NCI-H1694 treated with DMSO at 0.1 percent for 48 hours (cell line): ENCODE results near the gene ZNF74.
"Not testable (repeated sequence)": the region's sequence is repeated elsewhere in the genome, so short reads cannot be mapped to it uniquely, and the experiment has no call there.

ENCODE experiments used
- DNase-seq: peaks from one replicate; lab custom pipeline; 2025; lab: John Stamatoyannopoulos, UW

Gene ZNF74

GRCh38 chr22:20446383-20446970 lies 52.5 kb downstream of the ZNF74 start:
- no peak for DNase-seq

DNA sequence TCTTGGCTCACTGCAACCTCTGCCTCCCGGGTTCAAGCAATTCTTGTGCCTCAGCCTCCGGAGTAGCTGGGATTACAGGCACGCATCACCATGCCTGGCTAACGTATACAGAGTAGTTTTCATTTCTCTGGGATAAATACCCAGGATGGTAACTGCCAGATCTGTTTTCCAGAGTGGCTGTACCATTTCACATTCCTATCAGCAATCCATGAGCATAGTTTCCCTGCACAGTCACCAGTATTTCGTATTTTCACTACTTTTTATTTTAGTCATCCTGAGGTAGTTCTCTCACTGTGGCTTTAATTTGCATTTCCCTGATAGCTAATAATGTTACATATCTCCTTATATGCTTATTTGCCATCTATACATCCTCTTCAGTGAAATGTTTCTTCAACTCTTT lies 54.7 kb downstream of the ZNF74 start:
- DNase-seq, result no peak

DNA sequence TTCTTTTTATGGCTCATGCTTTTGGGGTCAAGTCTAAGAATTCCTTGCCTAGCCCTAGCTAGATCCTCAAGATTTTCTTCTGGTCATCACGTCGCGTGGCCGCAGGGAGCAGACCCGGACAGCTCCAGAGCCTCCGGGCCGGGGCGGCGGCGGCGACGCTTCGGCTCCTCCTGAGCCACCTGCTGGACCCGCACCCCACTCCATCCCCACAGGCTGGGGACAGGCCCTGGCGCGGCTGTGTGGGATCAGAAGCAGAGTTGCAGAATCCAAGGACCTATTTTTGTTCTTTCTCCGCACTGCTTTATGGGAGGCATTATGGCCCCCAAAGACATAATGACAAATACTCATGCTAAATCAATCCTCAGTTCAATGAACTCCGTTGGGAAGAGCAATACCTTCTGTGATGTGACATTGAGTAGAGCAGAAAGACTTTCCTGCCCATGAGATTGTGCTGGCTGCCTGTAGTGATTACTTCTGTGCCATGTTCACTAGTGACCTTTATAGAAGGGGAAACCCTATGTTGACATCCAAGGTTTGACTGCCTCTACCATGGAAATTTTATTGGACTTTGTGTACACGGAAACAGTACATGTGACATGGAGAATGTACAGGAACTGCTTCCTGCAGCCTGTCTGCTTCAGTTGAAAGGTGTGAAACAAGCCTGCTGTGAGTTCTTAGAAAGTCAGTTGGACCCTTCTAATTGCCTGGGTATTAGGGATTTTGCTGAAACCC lies 56.0 kb downstream of the ZNF74 start:
- DNase-seq, result no peak

GRCh38 chr22:20450551-20450906 lies 56.6 kb downstream of the ZNF74 start:
- no peak for DNase-seq

GRCh38 chr22:20451129-20451778 lies 57.3 kb downstream of the ZNF74 start:
- DNase-seq, result not testable (repeated sequence)

- no peak for DNase-seq
Observed at GRCh38 chr22:20451920-20452319, 58.0 kb downstream of the ZNF74 start.

DNA sequence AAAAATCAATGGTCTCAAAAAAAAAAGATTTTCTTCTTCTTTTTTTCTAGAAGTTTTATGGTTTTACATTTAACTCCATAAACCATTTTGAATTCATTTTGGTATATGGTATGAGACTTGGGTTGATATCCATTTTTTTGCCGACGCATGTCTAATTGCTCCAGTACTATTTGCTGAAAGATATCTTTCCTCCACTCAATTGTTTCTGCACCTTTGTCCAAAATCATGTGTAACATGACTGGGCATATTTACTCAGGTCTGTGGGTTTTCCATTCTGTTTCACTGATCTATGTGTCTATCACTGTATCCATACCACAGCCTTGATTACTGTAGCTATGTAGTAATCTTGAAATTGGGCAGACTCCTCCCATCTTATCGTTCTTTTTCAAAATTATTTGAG lies 59.3 kb downstream of the ZNF74 start:
- no peak for DNase-seq

GRCh38 chr22:20455709-20456063 lies 61.7 kb downstream of the ZNF74 start:
- no peak for DNase-seq

DNA sequence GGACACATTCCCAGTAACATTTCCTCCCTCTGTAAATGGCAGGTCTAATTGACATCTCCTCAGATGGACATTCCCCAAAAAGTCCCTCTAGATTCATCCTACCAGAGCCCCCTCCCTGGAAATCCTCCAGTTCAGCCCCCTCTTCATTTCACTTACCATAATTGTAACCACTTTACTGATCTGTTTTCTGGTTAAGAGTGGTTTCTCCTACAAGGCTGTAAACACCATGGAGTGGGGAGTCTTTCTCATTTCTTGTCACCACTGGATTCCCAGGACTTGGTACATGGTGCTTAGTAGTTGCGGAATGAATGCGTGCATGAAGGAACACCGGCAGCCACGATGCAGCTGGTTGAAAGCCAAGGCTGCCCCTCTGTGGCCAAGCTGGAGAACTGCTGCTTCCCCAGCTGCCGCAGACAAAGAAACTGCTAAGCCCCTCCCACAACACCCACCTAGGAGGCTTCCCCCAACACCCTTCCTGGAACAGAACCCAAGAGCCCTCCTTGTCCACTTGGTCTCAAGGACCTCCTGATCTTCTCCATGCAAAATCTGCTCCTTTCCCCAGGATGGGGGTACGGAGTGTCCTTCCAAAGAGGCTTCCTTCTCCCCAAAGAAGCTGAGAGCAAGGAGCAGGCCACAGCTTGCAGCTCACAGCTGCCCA lies 62.2 kb downstream of the ZNF74 start:
- DNase-seq, result peak; percentile 61

- no peak for DNase-seq
Observed at GRCh38 chr22:20456722-20457076, 62.7 kb downstream of the ZNF74 start.

DNA sequence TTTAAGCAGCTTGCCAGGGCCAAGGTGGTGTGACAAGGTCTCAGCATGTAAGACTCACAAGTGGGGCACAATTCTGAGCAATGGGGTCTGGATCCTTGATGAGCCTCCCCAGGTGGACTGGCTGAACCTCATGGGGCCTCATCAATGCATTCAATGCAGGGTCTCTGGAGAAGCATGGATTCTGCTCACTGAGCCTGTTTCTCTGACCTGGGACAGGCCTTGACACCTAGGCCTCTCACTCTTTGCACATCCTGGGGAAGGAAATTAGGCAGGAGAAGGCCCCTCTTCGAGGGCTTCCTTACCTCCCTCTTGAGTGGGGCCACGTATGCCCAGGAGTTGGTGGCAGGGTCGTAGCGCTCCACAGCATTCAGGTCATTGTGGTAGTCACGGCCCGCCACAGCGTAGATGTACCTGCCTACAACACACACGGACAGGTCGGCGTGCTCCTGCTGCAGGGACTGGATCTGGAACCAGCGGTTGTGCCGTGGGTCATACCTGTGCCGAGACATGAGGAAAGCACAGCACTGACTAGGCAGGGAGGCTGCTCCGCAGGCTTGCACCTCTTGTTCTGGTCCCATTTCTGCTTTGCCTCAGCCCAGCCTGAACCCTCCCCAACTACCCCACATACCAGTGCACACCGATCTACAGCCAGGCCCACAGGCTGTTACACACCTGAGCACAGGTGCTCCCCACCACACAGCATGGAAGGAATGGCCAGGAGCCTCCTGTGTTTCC lies 63.7 kb downstream of the ZNF74 start:
- DNase-seq, result no peak
